K562 (cell line): Measurements from ENCODE around the gene MGST3. TPM values are rescaled to one million over a fixed set of nuclear protein-coding genes. Genes with fewer than 3 reads are reported as not detected.

Experiments
- ATF3 ChIP-seq, 2 experiments: fragments of 450-650 bp in 1 of 2; sonication (generic) in 1 of 2; formaldehyde crosslinking in 1 of 2; IDR thresholded peaks in 1 of 2; conservative IDR thresholded peaks in 1 of 2; 2 replicates each; pipeline versions ENCODE4 v1.6.1 to v1.8.1; 2016 to 2023; ENCODE audit warnings: mild to moderate bottlenecking in 2 of 2, moderate library complexity in 2 of 2, inconsistent platforms in 1 of 2, missing genetic modification reagents in 1 of 2
- ETV1 ChIP-seq: fragments of 450-650 bp; conservative IDR thresholded peaks from 2 replicates; pipeline ENCODE4 v1.6.1; 2016; ENCODE audit warnings: missing genetic modification characterization, control low read depth, low read depth, missing compliant biosample characterization
- FIP1L1 ChIP-seq: fragments of 200-400 bp; formaldehyde crosslinking; IDR thresholded peaks from 2 replicates; pipeline ENCODE4 v1.6.1; 2018; ENCODE audit warnings: mild to moderate bottlenecking, low read depth, low read length; ENCODE audit not compliant: poor library complexity, severe bottlenecking
- FOS ChIP-seq: IDR thresholded peaks from 3 replicates; pipeline ENCODE4 v1.6.1; 2011; ENCODE audit not compliant: insufficient read length; ENCODE audit errors: extremely low read depth
- KLF10 ChIP-seq: fragments of 250-450 bp; sonication (Bioruptor Pico); IDR thresholded peaks from 2 replicates; pipeline ENCODE4 v1.6.1; 2021; ENCODE audit warnings: matching md5 sums
- LARP7 ChIP-seq: fragments of 450-650 bp; IDR thresholded peaks from 2 replicates; pipeline ENCODE4 v1.6.1; 2016
- MEF2D ChIP-seq: conservative IDR thresholded peaks from 2 replicates; pipeline ENCODE4 v1.6.1; 2016; ENCODE audit warnings: low read depth, missing genetic modification characterization, missing compliant biosample characterization
- NR2C2 ChIP-seq, 2 experiments: fragments of 200-800 bp in 1 of 2; sonication (Bioruptor generic) in 1 of 2; sonication (generic) in 1 of 2; formaldehyde crosslinking in 1 of 2; IDR thresholded peaks; 2 replicates each; pipeline versions ENCODE4 v1.6.1 to v1.8.0; 2016 to 2022; ENCODE audit warnings: mild to moderate bottlenecking in 1 of 2, missing compliant biosample characterization in 1 of 2, missing genetic modification characterization in 1 of 2, missing genetic modification reagents in 1 of 2
- NUFIP1 ChIP-seq: fragments of 450-650 bp; IDR thresholded peaks from 2 replicates; pipeline ENCODE4 v1.6.1; 2018; ENCODE audit not compliant: partially characterized antibody
- POLR2G ChIP-seq: fragments of 200-400 bp; formaldehyde crosslinking; IDR thresholded peaks from 2 replicates; pipeline ENCODE4 v1.6.1; 2017; ENCODE audit warnings: low read depth, mild to moderate bottlenecking, antibody characterized with exemption, low read length, moderate library complexity
- RREB1 ChIP-seq: fragments of 250-450 bp; sonication (Bioruptor Pico); IDR thresholded peaks from 2 replicates; pipeline ENCODE4 v1.4.0; 2020
- SAFB2 ChIP-seq: fragments of 200-400 bp; formaldehyde crosslinking; IDR thresholded peaks from 2 replicates; pipeline ENCODE4 v1.6.1; 2018; ENCODE audit warnings: borderline replicate concordance, low read length, low read depth, moderate library complexity; ENCODE audit not compliant: severe bottlenecking
- SMAD1 ChIP-seq: fragments of 150-350 bp; IDR thresholded peaks from 2 replicates; pipeline ENCODE4 v1.6.1; 2014; ENCODE audit warnings: low read length, low read depth; ENCODE audit not compliant: partially characterized antibody
- SMAD4 ChIP-seq: fragments of 250-450 bp; sonication (Bioruptor Pico); conservative IDR thresholded peaks from 2 replicates; pipeline ENCODE4 v1.8.0; 2021; ENCODE audit warnings: inconsistent platforms, mild to moderate bottlenecking, moderate library complexity
- SOX6 ChIP-seq: fragments of 450-650 bp; IDR thresholded peaks from 2 replicates; pipeline ENCODE4 v1.6.1; 2014; ENCODE audit warnings: mild to moderate bottlenecking
- STAG1 ChIP-seq: sonication (generic); formaldehyde crosslinking; IDR thresholded peaks from 2 replicates; pipeline ENCODE4 v1.5.0; 2020; ENCODE audit warnings: missing genetic modification reagents, borderline replicate concordance
- THAP12 ChIP-seq: fragments of 250-450 bp; sonication (Bioruptor Pico); IDR thresholded peaks from 2 replicates; pipeline ENCODE4 v1.9.0; 2021; ENCODE audit warnings: mild to moderate bottlenecking, inconsistent platforms
- XRCC5 ChIP-seq: fragments of 200-400 bp; formaldehyde crosslinking; IDR thresholded peaks from 2 replicates; pipeline ENCODE4 v1.6.1; 2017; ENCODE audit warnings: low read depth, mild to moderate bottlenecking, low read length
- polyA plus RNA-seq, 8 experiments: library from polyadenylated mRNA; depleted of rRNA in 4 of 8; stranded (reverse) in 5 of 8; unstranded in 3 of 8; fragments of >200 nt; fragmentation: Nextera tagmentation in 2 of 8; fragmentation: Illumina TruSeq in 1 of 8; extraction: Ambion mirVana in 2 of 8; extraction: Trizol in 1 of 8; gene quantifications; 2 replicates each; pipeline versions ENCODE4 v1.2.1 to v1.2.3, GENCODE V29; 2011 to 2014; ENCODE audit warnings: inconsistent platforms in 1 of 8, missing spikeins in 1 of 8
- total RNA-seq, 7 experiments: library from RNA; depleted of rRNA in 6 of 7; stranded (reverse); fragments of >200 nt in 6 of 7; fragmentation: Illumina TruSeq in 2 of 7; extraction: Trizol in 2 of 7; gene quantifications; 2 replicates each; pipeline versions ENCODE4 v1.2.1 to v1.2.3, GENCODE V29; 2011 to 2021; ENCODE audit warnings: low replicate concordance in 1 of 7

MGST3 gene
- total and polyA plus RNA-seq, 9 of the 15 experiments (the other 6 are each of a cell fraction or from before 2014, with no cell fraction given): 70.7 to 287 (median 105) TPM

DNA sequence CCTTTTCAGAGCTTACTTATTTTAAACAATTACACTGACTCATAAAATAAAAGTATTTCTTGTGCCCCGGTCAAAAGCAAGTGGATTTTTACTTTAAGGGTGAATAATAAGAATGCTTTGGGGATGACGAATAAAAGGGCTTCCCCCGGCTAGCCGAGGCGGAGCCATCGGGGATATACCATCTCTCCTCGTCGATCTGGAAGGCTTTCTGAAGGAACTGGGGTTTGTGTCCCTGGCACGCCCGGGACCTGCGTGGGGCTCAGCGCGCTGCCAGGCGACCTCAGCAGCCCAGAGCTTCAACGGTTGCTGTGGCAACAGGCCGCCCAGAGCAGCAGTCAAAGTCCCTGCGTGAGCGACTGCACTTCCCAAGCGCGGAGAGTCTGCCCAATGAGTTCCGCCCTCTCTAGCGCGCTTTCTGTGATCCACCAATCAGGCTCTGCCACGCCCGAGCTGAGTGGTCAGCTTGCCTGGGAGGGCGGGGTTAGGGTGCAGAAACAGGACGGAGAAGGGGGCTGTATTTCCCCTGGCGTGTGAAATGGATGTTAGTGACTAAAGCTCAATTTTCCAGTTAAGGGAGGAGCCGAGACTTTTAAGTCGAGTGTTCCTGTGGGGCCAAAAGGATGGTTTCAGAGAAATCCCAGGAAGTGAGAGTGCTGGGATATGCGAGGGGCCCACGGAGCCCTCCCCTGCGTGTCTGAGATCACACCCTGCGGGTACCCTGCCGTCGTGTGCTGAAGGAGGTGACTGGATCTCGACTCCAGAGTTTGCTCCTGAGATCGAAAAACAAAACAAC lies 33.0 kb upstream of the MGST3 start (continued):
- TF ChIP-seq RREB1 (CRISPR knock-in tag) (no peak), FIP1L1 (no peak), NUFIP1 (no peak), POLR2G (peak; percentile 72), KLF10 (CRISPR knock-in tag) (no peak), MEF2D (no peak), SMAD4 (peak; percentile 11; the same call in 1 of the 2 replicates), STAG1 (CRISPR knock-in tag) (no peak), FOS (peak; percentile 83), LARP7 (no peak), THAP12 (CRISPR knock-in tag) (no peak), SOX6 (no peak), ATF3 (IDR thresholded peaks at IDR 0.05) (no peak; the same call in 1 of the 2 replicates), ATF3 (CRISPR knock-in tag; conservative IDR thresholded peaks at IDR 0.05) (peak; percentile 50; the same call in 1 of the 2 replicates), XRCC5 (0 out of 2 replicates have a peak, but pooled peaks have one; percentile 8), ETV1 (no peak), NR2C2 (CRISPR knock-in tag; IDR thresholded peaks at IDR 0.05) (no peak), NR2C2 (tag; IDR thresholded peaks at IDR 0.05) (no peak), SMAD1 (peak; percentile 54), SAFB2 (no peak)
